GM21515 (cell line): ENCODE measurements around the gene PDF.
"Not testable (repeated sequence)": the region's sequence is repeated elsewhere in the genome, so short reads cannot be mapped to it uniquely, and the experiment has no call there.

ENCODE experiments used
- ATAC-seq: cut with Tn5 transposase; IDR thresholded peaks from one replicate; pipeline ENCODE4 v1.9.1; 2021; ENCODE audit not compliant: unreplicated experiment

Gene PDF

DNA sequence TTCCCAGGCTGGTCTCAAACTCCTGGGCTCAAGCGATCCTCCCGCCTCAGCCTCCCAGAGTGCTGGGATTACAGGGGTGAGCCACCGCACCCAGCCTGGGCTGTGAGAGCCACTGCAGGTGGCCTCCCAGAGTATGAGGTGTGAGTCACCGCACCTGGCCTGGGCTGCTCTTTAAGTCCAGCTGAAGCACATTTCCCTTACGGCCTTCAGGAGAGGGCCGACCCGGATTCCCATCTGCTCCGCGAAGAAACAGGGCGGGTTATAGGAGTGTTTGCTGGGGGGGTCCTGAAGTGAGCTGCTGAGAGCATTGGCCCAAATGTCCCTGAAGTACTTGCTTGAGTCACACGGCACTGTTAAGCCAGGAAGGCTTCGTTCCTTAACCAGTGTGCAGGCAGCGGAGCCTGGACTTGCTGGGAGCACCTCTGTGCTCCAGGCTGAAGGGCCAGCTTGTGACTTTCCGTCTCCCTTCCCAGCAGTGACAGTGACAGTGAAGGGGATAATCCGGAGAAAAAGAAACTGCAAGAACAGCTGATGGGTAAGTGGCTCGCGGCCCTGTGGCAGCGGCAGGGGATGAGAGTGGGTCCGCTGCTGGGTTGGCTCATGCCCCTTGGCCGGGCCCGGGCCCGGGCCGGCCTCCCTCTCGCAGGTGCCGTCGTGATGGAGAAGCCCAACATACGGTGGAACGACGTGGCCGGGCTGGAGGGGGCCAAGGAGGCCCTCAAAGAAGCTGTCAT, 12.0 kb downstream of the PDF start:
- no peak for ATAC-seq

DNA sequence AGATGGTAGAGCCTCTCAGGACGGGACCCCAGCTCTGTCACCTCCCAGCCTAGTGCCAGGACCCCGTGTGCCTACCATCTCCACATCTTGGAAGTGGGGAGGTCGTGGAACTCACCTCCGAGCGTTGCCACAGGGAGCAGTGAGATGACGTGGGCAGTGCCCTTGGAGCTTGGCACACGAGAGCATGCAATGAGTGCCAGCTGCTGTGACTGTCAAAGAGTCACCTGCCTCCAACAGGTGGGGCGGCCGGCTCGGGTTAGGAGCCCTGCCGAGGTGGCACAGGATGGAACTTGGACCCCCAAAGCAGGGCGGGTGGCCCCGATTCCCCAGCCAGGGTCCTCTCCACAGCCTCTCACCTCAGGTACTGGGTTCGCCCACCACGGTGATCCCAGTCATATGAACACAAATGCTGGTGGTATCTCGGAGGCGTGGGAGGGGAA, 13.8 kb downstream of the PDF start:
- ATAC-seq = no peak

DNA sequence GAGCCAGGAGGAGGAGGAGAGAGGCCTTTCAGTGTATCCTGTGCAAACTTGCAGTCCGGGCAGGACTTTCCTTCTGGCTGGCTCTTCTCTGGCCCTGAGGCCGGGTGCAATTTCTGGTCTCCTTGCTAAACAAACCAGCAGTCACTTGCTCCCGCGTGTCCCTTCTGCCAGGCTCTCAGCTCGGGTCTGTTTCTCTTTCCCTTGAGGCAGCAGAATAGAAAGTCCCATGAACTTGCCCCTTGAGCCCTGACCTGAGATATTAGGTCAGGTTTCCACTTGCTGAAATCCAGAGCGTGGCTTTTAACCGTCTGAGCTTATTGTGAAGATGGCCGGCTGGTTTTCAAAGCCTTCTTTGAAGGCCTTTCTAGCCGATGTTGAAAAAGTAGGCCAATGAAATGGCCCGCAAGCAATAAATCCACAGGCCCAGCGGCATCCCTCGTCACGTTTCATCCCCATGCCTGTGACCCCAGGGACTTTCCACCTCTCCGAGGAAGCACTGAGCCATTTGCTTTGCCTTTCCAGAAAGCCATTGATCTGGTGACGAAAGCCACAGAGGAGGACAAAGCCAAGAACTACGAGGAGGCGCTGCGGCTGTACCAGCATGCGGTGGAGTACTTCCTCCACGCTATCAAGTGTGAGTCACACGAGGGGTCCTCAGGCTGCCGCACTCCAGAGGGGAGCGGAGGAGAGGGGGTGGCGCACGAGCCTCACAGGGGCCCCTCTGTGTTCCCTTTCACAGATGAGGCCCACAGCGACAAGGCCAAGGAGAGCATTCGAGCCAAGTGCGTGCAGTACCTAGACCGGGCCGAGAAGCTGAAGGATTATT, 14.7 kb downstream of the PDF start:
- no peak for ATAC-seq

DNA sequence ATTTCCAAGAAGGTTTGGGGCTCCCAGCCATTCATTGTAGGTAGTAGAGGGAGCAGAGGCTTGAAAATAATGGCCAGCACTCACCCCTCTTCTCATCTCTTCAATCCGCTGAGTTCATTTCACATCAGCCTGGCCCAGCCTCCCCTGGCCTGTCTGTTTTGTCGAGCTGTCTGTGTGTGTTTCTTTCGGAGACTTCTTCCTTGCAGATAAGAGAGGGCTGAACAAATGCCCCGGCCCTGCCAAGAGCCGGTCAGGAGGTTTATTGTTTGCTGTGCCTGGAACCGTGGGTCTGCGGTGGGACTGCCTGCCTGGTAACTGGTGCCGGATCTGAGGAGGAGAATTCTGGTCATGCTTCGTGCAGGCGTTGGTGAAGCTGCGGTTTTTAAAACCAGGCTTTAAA, 15.9 kb downstream of the PDF start:
- no peak for ATAC-seq

DNA sequence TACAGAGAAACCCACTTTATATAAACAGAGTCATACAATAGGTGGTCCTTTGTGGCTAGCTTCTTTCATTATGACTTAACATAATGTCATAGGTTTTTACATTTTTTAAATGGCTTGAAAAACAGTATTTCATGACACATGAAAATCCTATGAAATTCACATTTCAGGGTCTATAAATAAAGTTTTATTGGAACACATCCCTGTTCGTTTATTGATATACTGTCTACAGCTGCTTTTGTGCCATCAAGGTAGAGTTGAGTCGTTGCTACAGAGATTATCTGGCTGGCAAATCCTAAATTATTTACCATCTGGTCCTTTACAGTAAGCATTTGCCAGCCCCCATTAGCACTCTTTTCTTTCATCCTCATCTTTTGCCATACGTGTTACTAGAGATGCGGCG, 16.9 kb downstream of the PDF start:
- no peak for ATAC-seq

DNA sequence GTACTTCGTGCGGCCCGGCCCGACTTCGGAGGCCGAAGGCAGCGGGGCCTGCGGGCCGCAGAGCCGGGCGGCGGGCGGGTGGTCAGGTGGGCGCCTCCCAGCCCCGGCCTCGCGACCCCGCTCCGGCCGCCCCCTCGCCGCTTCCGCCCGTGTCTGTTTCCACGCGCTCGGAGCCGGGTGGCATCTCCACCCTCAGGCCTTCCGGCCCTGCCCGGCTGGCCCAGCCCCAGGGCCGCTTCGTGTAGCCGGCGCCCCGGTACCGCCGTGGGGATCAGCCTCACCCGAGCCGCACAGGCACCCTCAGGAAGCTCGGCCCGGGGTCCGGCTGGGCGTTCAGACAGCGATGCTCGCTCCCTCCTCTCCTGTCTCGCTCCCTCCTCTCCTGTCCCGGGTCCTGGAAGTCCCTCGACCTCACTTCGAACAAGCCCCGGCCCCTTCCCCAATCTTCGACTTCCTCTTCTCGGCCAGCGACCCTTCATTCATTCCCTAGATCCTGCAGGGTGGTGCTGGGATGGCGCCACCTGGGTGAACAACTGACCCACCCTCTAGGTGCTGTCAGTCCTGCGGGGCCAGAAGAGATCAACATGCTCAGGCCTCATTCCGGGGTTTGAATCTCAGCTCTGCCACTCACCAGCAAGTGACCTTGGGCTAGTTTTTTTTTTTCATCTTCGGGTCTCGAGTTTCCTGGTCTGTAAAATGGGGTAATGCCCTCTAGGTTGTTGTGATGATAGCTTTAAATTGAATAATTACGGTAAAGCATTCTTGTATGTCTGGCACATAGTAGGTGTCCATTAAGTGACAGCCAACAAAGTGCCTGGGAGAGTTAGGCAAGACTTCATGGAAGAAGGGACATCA, 18.6 kb downstream of the PDF start:
- peak; percentile 33 for ATAC-seq

DNA sequence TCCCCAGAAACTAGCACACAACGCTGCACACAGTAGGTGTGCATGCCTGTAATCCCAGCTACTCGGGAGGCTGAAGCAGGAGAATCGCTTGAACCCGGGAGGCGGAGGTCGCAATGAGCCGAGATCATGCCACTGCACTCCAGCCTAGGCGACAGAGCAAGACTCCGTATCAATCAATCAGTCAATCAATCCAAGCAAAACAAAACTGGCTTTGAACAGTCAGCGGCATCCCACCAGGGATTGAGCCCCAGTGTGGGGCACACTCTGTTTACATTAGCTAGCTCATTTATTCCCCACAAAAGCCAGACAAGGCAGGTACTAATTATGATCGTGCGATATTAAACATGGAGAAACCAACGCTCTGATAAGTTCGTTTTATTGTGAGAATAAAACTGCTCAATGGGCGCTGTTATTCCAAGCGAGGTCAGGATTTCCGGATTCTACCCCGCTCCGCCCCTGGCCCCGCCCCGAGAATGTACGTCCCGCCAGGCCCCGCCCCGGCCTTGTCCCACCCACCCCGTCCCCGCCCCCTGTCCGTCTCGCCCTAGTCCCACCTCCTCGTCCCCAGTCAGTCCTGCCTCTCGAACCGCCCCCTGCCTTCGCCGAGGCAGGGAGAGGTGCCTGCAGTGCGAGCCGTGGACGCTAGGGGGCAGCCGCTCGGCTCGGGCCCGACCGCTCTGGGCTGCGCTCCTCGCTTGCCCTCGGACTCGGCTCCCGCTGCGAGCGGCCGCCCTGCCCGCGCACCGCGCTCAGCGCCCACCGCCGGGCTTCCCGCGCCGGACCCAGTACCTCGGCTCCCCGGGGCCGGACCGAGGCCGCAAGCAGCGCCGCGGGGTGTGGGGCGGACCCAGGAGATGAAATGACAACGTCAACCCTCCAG, 19.5 kb downstream of the PDF start, which contains the start of gene VPS4A:
VPS4A (plus strand) TSS at position 698 of the 880 bp plus-strand sequence; CDS start at position 860, 162 bp downstream.
- ATAC-seq = peak; percentile 94

DNA sequence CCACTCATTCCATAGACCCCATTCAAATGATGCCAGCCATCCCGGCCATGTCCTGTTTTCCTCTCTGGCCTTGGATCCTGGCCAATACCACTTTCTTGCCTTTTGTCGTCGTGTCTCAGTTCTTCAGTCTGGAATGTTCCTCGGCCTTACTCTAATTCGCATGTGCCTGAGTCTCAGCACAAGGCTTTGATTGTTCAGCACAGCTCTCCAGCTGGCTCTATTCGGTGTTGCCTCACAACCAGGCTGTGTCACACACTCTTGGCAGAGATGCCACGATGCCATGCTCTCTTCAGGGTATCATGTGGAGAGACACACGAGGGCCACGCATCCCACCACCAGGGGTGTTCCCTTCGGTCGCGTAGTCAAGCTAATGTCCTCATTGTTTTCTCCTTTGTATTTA, 21.1 kb downstream of the PDF start:
- no peak for ATAC-seq

DNA sequence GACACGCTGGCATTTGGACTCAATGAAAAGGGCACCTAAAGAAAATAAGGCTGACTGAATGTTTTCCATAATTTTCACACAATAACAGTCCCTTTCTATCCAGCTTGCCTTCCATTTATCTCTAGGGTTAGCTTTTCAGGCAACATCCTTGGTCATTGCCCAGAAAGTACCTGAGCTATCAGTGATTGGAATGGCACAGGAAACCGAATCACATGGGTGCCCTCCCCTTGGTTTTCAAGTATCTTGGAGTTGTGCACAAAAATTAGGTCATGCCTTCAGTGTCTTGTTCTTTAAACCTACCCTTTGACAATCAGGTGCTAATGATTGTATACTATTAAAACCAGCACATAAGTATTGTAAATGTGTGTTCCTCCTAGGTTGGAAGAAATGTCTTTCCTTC, 22.5 kb downstream of the PDF start:
- no peak for ATAC-seq

DNA sequence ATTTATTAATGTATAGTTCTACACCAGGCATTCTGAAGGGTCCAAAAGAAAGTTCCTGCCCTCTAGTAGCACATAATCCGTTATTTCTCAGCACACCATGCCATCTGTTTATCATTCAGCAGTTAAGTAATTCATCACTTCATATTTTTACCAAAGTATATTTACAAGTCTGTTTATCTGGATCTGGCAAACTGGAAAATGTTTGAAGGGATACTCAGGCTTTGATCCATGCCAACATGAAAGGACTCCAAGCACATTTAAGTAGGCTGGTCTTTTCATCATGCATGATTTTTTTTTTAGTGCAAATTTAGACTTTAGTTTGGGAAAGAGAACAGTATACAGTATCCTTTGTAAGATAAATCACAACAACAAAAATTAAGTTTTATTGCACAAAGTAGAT, 23.3 kb downstream of the PDF start:
- no peak for ATAC-seq

DNA sequence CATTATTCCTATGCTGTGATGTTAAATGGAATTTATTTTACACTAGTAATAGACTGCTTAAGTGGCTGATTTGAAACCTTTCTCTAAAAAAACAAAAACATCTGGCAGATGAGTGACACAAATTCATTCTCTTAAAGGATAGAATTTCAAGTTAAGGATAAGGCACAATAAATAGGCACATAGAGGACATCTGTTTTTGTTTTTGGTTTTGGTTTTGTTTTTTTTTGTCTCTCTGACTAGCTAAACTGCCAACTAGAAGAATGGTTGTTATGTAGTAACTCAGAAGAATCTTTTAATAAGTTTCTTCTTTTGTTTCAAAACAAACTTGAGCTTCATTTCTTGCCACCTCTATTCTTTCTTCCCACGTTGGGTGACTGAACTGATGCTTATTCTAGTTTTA, 24.4 kb downstream of the PDF start:
- no peak for ATAC-seq

DNA sequence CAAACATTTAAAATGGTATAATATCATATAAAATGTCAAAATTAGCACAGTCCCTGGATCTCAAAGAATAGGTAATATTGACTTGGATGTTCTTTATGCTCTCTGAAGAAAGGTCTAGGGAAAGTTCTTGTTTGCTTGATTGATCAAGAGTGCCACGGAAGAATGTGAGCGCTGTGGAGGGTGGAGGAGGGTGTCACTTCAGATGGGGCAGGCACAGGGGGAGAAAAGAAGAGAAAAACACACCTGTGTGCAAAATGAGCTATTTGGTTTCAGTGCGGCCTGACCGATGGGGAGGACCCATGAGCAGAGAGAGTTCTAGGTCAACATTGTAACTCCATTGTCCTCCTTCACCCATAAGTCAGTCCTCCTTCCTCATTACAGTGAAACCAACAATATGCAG, 28.1 kb downstream of the PDF start:
- no peak for ATAC-seq

DNA sequence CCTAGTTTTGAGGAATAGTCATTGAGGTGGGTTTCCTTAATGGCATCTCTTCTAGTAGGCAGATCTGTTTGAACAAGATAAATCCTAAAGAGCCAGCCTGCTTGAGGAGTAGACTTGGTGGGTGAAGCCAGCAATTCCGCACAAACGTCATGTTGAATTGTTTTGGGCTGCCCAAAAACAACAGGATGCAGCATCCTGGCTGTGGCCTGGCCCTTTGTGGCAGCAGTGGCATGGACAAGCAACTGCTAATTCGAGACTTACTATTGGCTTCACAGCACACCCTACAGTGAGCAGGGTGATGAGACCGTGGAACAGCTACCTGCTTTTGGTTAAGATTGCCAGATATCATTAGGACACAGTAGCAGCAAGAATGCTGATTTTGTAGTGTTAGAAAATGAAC, 28.5 kb downstream of the PDF start:
- no peak for ATAC-seq

DNA sequence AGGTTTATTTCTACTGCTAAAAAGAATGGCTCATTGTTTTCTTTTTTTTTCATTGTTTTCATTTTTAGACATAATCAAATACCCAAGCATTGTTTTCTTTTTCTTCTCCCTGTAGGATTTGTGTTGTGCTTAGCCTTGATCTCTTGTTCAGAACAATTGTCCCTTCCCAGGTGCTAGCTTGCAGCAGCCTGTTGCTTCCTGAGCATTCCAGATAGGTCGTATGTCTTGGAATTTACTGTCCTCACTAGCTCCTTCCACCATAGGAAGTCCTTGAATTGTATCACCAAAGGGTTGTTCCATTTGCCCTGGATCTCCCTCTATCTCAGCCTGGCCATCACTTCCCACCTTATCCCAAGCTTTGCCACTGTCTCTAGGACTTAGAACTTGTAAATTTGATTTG, 29.2 kb downstream of the PDF start:
- no peak for ATAC-seq

DNA sequence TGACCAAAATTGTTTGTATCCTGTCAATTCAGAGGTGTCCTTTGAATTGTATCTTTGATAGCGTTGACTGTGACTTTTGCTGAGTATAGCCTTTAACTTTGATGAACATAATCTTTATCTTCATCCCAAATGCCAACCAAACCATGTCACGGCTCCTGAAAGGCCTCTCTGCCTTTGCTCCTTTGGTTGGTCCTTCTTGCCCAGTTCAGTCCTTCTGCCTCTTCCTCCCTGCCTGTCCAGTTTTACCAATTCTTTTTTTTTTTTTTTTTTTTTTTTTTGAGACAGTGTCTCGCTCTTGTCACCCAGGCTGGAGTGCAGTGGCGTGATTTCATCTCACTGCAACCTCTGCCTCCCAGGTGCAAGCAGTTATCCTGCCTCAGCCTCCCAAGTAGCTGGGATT, 32.1 kb downstream of the PDF start:
- ATAC-seq = no peak

DNA sequence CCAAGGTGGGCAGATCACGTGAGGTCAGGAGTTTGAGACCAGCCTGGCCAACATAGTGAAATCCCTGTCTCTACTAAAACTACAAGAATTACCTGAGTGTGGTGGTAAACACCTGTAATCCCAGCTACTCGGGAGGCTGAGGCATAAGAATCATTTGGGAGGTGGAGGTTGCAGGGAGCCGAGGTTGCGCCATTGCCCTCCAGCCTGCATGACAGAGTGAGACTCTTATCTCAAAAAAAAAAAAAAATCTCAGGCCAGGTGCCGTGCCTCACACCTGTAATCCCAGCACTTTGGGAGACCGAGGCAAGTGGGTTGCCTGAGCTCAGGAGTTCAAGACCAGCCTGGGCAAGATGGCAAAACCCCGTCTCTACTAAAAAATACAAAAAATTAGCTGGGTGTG, 33.6 kb downstream of the PDF start:
- not testable (repeated sequence) for ATAC-seq

DNA sequence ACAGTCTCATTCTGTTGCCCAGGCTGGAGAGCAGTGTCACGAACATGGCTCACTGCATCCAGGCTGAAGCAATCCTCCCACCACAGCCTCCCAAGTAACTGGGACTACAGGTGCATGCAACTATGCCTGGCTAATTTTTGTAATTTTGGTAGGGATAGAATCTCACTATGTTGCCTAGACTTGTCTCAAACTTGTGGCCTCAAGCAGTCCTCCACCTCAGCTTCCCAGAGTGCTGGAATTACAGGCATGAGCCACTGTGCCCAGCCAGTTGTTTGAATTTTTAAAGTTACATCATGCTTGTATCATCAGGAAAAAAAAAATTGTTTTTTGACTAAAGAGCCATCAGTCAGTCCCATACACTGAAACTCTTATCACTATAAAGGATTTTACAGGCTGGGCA, 36.3 kb downstream of the PDF start:
- no peak for ATAC-seq

DNA sequence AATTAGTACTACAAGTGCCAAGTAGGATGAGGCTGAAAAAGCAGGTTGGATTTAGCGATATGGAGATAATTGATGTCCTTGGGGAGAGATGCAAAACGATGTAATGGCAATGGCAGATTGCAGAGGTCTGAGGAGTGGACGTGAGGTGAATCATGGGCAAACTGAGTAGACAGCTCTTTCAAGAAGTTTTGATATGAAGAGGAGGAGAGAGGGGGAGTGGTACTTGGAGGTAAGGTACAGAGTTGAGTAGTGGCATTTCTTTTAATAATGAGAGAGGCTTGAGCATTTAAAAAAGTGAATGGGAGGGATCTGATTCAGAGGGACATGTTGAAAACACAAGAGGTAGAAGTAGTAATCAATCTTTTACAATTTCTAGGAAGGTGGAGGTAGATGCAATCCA, 37.0 kb downstream of the PDF start:
- no peak for ATAC-seq

DNA sequence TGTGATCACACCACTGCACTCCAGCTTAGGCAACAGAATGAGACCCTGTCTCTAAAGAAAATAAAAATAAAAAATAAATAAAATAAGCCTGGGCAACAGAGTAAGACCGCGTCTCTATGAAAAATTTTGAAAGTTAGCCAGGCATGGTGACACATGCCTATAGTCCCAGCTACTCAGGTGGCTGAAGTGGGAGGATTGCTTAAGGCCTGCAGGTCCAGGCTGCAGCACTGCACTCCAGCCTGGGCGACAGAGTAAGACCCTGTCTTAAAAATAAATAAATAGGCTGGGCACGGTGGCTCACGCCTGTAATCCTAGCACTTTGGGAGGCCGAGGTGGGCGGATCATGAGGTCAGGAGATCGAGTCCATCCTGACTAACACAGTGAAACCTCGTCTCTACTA, 38.7 kb downstream of the PDF start:
- ATAC-seq = not testable (repeated sequence)

DNA sequence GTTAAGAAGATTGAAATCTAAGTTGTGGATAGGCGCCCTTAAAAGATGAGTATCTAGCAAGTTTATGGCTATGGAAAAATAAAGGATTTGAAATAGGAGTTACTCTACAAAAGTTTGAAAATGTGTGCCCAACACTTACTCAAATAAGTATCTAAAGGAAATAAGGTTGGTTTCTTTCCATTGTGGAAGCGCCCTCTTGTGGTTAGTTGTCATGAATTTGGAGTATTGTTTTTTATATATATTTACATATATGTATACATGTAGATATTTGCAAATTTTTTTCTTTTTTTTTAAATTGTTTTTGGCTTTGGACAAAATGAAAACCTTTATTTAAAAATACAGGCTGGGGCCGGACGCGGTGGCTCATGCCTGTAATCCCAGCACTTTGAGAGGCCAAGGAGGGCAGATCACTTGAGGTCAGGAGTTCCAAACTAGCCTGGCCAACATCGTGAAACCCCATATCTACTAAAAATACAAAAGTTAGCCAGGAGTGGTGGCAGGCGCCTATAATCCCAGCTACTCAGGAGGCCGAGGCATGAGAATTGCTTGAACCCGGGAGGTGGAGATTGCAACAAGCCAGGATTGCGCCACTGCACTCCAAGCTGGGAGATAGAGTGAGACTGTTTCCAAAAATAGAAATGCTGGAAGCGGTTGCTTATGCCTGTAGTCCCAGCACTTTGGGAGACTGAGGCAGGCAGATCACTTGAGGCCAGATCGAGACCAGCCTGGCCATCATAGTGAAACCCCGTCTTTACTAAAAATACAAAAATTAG, 43.3 kb downstream of the PDF start:
- ATAC-seq = no peak
